Measurements from ENCODE around the gene LYRM7.

DNA sequence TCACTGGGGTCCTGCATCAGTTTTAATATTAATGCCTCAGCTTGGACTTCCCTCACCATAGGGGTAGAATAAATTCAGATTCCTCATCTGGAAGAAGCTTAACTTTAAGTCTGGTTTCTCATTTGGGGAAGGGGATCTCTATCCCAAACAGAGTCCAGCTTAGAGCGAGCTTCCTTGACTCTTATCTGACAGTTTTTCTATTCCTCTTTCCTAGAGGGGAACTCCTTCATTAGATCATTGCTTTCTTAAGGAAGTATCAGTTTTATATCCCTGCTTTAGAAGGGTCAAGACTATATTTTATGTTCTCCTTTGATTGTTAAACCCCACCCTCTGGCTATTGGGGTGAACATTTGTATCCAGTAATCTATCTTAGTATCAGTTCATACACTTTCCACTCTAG lies 68.9 kb downstream of the LYRM7 start:
- no peak for TF ChIP-seq CTCF (IDR thresholded peaks at IDR 0.05 in 2 of 3, conservative IDR thresholded peaks at IDR 0.05 in 1 of 3; ENCODE audit: control insufficient read depth in 2 of 3, extremely low read depth in 1 of 3, insufficient read depth in 1 of 3, low read depth in 3 of 3, low read length in 3 of 3)
- TF ChIP-seq RFX5 (IDR thresholded peaks at IDR 0.05; ENCODE audit: low read depth, low read length): no peak
- TF ChIP-seq TBL1XR1 (IDR thresholded peaks at IDR 0.05; ENCODE audit: low read depth, low read length): no peak
- TF ChIP-seq HDAC2 (IDR thresholded peaks at IDR 0.05): no peak
- TF ChIP-seq SMAD1 (IDR thresholded peaks at IDR 0.05; ENCODE audit: low read depth, partially characterized antibody): no peak
- TF ChIP-seq NBN (IDR thresholded peaks at IDR 0.05): no peak
- TF ChIP-seq CEBPZ (IDR thresholded peaks at IDR 0.05; ENCODE audit: low read depth, low read length): no peak
- TF ChIP-seq CBX5 (IDR thresholded peaks at IDR 0.05; ENCODE audit: low read depth): no peak
- TF ChIP-seq CREB1 (IDR thresholded peaks at IDR 0.05; ENCODE audit: low read depth): no peak
- TF ChIP-seq EP300 (IDR thresholded peaks at IDR 0.05; ENCODE audit: borderline replicate concordance in 1 of 2, control insufficient read depth in 1 of 2, low read depth in 2 of 2, low read length in 2 of 2): no peak
- no peak for TF ChIP-seq SIN3A (IDR thresholded peaks at IDR 0.05; ENCODE audit: low read depth, low read length)
- no peak for TF ChIP-seq TCF7 (IDR thresholded peaks at IDR 0.05; ENCODE audit: borderline replicate concordance)
- TF ChIP-seq, protein P1, sequence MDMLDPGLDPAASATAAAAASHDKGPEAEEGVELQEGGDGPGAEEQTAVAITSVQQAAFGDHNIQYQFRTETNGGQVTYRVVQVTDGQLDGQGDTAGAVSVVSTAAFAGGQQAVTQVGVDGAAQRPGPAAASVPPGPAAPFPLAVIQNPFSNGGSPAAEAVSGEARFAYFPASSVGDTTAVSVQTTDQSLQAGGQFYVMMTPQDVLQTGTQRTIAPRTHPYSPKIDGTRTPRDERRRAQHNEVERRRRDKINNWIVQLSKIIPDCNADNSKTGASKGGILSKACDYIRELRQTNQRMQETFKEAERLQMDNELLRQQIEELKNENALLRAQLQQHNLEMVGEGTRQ (IDR thresholded peaks at IDR 0.05; ENCODE audit: borderline replicate concordance, low read depth, low read length): no peak
